GM18909 (cell line): ENCODE results near the gene JMJD7.

Source experiments
- ATAC-seq: cut with Tn5 transposase; IDR thresholded peaks from one replicate; pipeline ENCODE4 v1.9.1; 2021; ENCODE audit warnings: mild to moderate bottlenecking; ENCODE audit not compliant: unreplicated experiment, poor library complexity

JMJD7 gene

GRCh38 chr15:41827880-41828806 is at the start of gene JMJD7:
Gene JMJD7 (plus strand): TSS chr15:41828092. CDS start chr15:41828125, 33 bp downstream.
- peak; percentile 71 for ATAC-seq

DNA sequence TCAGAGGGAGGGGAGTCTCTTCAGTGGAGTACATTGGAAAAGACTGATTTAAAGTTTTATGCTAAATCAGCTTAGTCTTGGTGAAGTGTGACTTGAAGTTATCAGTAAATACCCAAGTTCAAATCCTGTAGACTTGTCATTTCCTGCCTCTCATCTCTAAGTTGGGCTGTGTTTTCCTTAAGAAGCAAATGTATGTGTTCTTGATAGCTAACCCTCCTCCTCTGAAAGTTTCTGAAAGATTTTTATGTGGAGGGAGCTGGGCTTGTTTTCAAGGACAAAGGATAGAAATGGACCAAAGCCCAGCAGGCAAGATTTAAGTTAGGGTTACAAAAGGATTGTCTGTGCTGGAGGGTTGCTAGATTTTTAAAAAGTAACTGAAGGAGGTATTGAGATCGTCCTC is 49.4 kb upstream of the JMJD7 start:
- no peak for ATAC-seq

DNA sequence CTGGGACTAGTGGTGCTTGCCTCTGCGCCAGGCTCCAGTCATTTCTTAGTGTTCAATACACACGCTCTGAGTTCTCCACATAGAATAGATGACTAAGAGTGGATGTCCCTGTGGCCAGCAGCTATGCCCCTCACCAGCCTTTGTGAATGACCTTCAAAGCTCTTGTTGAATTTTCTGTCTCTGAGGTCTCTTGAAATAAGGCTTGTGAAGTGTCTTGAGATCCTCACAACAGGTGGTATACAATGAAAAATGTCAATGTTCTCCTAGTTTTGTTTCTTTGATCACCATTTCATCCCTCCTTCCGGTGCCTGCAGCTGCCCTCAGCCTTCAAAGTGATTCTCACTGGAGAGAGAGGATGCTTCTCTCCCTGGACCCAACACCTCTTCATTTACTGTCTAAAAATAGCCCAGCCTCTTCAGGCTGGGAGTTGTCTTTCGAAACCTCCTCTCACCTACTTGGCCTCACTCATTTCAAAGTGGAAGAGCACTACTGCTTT is 48.2 kb upstream of the JMJD7 start:
- no peak for ATAC-seq

GRCh38 chr15:41780266-41780665 is 47.6 kb upstream of the JMJD7 start:
- ATAC-seq = no peak

DNA sequence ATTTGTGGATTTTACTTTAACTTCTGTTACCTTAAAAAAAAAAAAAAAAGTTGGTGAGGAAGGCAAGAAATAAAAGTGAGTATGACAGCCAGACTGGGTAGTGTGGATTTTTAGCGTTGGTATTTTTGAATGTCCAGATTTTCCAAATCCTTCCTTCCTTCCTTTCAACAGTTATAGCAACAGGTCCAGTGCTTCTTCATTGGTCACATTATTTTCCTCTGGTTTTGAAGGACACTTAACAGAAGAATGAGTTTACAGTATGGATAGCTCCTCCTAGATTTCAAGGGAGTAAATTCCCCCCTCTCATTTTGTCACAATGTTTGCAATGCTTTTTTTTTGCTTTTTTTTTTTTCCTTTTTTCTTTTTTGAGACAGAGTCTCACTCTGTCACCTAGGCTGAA is 47.2 kb upstream of the JMJD7 start:
- no peak for ATAC-seq

DNA sequence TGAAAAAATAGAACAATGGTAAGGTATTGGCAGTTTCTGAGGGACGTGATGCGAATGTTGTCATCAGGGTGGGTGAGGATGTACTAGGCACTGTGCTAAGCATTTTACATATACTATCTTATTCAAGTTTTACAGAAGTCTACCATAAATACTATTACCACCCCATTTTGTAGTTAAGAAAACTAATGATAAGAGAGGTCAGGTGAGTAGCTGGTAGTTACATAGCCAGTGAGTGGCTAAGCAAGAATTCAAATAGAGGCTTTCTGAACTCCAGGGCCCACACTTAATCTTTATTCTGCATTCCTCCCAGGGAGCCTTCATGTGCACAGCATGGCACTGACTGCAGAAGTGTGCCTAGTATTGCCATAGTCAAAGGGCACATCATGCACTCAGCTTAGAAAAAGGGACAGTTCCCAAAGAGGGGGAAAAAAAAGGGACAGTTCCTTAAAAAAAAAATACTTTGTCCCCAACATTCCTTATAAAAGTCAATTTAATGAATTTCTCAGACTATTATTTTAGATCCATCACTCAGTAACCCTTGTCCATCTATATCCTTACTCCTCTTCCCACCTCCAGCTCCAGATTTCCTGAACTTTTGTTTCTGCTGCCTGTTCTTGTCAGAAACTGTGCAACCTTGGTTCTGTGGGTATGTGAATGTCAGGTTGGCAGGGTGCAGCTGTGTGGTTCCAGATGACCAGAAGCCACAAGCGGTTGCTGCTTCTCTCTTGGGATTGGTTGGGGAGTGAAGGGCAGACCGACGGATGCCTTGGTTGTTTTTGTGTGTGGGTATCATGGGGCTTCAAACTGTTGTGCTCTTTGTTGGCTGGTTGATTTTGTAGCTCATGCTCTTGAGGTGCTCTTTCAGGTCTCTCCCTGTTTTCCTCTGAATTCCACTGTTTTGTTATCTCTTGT is 45.3 kb upstream of the JMJD7 start:
- ATAC-seq = no peak

DNA sequence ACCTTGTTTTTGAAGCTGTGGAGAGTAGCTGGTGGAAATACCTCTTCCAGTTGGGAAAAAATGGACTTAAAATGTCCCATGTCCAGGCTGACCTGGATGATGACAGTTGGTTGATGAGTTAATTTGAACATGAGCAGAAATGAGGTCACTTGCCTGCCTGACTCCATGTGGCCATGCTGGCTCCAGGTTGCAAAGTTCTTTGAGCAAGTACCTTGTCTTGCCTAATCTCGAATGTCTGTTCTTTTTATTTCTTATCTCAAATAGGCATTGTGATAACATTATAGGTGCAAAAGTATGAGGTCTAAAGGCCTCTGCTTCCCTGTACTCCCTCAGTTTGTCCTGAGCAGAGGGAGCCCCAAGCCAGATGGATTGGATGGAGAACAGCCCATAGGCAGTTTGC is 44.6 kb upstream of the JMJD7 start:
- no peak for ATAC-seq

DNA sequence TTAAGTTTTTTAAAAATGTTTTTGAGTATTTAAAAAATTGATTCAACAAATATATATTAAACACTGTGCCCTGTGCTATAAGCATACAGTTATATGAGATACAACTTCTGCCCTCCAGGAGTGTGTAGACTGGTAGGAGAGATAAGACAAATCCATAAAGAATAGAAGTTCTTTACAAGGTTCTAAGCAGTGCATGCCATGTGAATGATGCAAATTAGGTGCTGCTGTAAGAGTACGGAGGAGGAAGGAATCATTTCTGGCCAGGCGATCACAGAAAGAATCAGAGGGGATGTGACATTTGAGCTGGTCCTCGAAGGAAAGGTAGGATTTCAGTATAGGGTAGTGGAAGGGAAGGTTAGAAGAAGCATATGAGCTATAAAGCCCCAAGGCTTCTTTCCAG is 39.6 kb upstream of the JMJD7 start:
- ATAC-seq = no peak

DNA sequence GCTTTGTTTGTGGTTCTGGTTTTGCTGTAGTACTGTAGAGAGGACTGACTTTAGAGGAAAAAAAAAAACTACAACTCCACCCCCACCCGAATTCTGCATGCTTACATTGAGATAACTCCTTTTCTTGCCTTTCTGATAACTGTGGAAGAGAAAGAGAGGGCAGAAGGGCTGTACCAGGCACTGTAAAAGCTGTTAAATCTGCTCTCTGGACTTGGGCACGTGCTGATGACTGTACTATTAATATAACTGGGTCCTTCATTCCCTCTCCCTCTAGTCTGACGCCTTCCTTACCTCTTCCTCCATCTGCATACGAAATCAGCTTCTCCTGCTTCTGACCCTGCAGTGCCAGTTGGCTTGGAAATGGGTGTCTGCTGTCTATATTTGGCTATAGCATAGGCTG is 38.7 kb upstream of the JMJD7 start:
- no peak for ATAC-seq

DNA sequence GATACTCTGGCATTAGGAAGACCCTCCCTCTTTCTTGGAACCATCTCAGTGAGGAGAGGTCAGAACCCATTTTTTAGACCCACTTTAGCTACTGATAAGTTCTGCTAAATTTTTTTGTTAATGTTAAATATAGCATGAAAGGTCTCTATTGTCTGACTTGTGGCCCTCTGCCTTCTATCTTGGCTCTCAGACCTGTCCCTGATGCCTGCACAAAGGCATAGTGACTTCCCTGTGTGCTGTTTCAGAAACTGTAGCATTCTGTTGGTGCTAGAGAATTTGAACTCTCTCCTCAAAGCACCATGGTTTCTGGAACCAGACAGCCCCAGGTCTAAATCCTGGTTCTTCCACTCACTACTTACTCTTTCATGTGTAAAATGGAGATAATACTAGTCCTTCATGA is 38.2 kb upstream of the JMJD7 start:
- no peak for ATAC-seq

DNA sequence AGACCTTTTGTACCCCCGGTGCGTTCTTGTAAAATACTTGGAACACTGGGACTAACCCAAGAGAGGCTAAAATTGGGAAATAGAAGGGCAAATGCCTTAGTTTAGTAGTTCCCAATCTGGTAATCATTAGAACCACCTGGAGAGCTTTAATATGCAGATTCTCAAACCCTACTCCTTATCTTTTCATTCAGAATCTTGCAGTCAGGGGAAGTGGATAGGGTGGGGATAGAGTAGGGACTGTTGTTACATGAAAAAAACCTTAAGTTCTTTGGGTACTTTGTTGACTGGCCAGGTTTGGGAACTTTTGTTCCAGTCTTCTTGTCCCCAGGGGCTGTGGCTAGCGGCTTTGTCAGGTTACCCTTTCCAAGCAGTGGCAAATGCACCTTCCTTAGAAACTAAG is 37.7 kb upstream of the JMJD7 start:
- ATAC-seq = no peak

DNA sequence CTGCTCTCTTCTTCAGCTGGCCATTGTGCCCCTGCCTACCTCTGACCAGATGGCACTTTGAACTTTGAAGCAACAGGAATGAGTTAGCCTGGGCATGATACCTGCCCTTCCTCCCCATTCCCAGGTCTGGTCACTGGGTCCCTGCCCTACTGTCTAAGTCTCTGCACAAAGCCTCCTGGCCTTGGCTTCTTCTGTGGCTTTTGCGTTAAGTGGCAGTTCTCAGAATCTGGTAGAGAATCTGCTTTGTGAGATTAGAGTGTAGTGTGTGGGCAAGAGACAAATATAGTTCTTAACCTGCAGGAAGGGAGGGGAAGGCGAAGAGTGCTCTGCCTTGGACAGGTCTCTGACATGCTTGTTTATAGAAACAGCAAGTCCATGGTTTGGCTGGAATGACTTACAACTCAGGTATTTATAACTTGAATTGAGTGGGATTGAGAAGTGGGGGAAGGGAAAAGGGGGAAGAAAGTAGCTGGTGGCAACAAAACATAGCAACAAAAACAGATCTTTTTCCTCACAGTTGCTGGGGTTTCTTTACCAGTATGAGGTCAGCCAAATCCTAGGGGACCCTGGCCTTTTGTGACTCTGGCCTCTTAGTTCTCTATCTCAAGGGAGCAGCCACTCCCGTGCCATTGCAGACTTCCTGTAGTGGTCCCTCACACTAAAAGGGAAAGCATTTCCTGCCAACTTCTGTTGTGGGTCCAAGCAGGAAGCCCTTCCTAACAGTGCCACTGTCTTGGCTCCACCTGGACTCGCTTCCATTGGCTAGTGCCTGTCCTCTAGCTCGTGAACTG is 36.9 kb upstream of the JMJD7 start:
- ATAC-seq = no peak

DNA sequence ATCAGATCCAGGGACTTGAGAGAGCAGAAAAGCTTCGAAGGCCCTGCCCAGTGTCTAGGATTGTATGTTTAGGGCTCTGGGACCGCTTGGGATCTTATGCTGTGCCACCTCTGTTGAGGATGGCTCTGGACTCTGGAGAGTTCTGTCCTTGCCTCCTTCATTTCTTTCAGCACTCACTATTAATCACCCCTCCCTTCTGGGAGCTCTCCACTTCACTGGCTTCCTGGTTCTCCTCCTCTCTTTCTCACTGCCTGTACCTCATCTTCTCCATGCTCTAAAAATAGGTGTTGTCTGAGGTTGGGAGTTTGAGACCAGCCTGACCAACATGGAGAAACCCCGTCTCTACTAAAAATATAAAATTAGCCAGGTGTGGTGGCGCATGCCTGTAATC is 36.4 kb upstream of the JMJD7 start:
- ATAC-seq = no peak

GRCh38 chr15:41792000-41792637 is 35.8 kb upstream of the JMJD7 start:
- ATAC-seq = no peak

DNA sequence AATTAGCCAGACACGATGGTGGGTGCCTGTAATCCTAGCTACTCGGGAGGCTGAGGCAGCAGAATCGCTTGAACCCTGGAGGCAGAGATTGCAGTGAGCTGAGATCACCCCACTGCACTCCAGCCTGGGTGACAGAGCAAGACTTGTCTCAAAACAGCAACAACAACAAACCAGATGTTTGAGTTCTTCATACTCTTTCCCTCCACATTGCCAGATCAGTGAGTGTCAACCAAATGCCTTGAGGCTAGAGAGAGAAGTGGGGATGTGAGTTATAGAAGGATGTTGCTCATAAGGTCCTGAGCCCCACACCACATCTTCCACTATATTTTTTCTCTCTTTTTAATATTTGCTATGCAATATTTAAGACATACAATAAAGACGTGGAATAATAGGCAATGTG is 33.8 kb upstream of the JMJD7 start:
- ATAC-seq = no peak

DNA sequence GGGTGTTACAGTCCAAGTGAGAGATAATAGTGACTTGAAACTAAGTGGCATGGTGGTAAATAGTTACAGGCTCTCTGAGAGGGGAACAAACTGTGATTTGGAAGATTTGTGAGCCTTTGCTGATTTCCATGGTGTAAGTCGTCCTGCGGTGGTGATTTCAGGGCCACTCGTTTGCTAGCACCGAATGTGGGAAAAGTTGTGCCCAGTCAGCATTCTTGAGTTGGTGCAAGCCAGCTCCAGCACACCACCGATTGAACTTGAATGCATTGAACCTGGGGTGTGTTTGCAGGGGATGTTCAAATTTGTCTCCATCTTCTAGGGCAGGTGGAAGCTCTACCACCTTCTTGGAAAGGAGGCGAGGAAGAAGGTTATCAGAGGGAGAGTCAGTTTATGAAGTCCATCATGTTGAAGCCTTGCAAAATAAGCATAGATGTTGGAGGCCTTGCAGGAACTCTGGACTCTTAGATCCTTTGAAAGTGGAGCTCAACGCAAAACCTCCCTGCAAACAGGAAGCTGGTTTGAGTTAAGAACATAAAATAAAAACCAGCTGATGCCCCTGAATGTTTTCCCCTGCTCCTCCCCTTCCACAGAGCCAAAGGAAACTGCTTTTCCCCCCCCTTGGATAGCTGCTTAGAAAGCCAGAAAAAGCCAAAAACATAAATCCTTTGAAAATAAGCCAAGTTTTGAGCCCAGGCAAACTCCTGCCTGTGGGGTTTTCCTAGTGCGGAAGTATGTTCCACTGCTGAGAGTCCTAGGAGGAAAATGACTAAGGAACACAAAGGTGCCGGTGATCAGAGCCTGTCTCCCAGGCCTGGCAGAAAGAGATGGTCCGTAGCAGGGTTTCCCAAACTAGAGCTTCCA is 31.7 kb upstream of the JMJD7 start:
- no peak for ATAC-seq

GRCh38 chr15:41797201-41797944 is 30.5 kb upstream of the JMJD7 start:
- ATAC-seq = no peak
